DND-41 (cell line): ENCODE data around the gene ZNF780B.

Source experiments
- EZH2 ChIP-seq: IDR thresholded peaks from 3 replicates; pipeline ENCODE4 v1.6.1; 2012; ENCODE audit warnings: borderline replicate concordance, low read depth, mild to moderate bottlenecking, moderate library complexity, low read length, inconsistent platforms; ENCODE audit not compliant: severe bottlenecking
- TF ChIP-seq, protein P1 (sequence below): IDR thresholded peaks from 2 replicates; pipeline ENCODE4 v1.5.1; 2012; ENCODE audit warnings: borderline replicate concordance, low read length, moderate library complexity, mild to moderate bottlenecking; ENCODE audit not compliant: poor library complexity, severe bottlenecking; ENCODE audit errors: extremely low read depth

DNA sequence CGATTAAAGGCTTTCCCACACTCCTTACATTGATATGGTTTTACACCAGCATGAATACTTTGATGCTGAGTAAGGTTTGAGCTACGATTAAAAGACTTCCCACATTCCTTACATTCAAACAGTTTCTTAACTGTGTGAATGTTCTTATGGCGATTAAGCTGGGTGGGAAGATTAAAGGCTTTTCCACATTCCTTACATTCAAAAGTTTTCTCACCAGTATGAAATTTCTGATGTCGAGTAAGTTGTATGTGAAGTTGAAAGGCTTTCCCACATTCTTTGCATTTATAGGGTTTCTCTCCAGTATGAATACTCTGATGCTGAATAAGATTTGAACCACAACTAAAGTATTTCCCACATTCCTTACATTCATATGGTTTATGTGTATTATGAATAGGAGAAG, 20.0 kb downstream of the ZNF780B start:
- TF ChIP-seq, protein P1, sequence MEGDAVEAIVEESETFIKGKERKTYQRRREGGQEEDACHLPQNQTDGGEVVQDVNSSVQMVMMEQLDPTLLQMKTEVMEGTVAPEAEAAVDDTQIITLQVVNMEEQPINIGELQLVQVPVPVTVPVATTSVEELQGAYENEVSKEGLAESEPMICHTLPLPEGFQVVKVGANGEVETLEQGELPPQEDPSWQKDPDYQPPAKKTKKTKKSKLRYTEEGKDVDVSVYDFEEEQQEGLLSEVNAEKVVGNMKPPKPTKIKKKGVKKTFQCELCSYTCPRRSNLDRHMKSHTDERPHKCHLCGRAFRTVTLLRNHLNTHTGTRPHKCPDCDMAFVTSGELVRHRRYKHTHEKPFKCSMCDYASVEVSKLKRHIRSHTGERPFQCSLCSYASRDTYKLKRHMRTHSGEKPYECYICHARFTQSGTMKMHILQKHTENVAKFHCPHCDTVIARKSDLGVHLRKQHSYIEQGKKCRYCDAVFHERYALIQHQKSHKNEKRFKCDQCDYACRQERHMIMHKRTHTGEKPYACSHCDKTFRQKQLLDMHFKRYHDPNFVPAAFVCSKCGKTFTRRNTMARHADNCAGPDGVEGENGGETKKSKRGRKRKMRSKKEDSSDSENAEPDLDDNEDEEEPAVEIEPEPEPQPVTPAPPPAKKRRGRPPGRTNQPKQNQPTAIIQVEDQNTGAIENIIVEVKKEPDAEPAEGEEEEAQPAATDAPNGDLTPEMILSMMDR, result no peak
- no peak for TF ChIP-seq EZH2
